ENCODE results near the gene CEP19.

Gene CEP19

DNA sequence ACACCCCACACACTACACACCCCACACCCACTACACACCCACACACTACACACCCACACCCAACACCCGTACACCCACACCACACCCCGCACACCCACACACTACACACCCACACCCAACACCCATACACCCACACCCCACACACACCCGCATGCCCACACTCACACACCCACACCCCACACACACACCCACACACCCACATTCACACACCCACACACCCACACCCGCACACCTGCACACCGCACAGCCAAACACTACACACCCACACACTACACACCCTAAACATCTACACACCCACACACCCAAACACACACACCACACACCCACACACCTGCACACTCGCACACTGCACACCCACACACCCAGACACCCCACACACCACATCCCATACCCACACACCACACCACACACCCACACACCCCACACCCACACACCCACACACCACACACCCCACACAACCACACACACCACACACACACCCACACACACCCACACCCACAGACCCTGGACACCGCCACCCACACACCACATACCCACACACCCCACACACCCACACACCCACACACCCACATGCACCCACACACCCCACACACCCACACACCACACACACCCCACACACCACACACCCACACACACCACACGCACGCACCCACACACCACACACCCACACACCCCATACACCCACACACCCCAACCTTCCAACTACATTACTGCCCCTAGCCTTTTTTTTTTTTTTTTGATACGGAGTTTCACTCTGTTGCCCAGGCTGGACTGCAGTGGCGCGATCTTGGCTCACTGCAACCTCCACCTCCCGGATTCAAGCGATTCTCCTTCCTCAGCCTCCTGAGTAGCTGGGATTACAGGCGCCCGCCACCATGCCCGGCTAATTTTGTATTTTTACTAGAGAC lies 16.9 kb downstream of the CEP19 start:
- Mint-ChIP-seq H3K4me3 (no peak overlapping the region), H3K4me1 (peaks cover 19% of the 10 kb centered on the region), H3K36me3 (no peaks in the 10 kb centered on the region), H3K9me3 (no peaks in the 10 kb centered on the region), H3K27me3 (no peaks in the 10 kb centered on the region), H3K27ac (peak overlapping the region; percentile 45)
- DNase-seq (ENCODE audit: low spot score in 2 of 2): no peak
- ATAC-seq (ENCODE audit: low read depth): no peak

DNA sequence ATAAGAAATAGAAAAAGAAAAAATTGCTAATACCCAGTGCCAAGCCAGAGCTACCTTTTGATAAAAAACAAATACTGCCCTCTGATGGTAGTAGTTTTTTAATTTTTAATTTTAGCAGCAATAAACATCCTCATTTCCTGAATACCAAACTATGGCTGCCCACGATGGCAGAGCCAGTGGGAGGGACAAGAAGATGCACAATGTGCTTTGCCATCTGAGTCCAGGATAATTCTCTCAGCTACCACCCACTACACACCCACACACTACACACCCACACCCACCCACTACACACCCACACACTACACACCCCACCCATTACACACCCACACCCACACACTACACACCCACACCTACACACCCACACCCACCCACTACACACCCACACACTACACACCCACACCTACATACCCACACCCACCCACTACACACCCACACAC lies 17.8 kb downstream of the CEP19 start:
- no peak overlapping the region for H3K4me3 Mint-ChIP-seq
- peak in 1 of 2 donors; percentile 34 for DNase-seq (ENCODE audit: low spot score in 2 of 2)
- no peaks in the 10 kb centered on the region for H3K27me3 Mint-ChIP-seq
- peaks cover 22% of the 10 kb centered on the region for H3K4me1 Mint-ChIP-seq
- peak; percentile 64 for ATAC-seq (ENCODE audit: low read depth)
- H3K36me3 Mint-ChIP-seq: no peaks in the 10 kb centered on the region
- H3K9me3 Mint-ChIP-seq: no peaks in the 10 kb centered on the region
- peak overlapping the region; percentile 35 for H3K27ac Mint-ChIP-seq

DNA sequence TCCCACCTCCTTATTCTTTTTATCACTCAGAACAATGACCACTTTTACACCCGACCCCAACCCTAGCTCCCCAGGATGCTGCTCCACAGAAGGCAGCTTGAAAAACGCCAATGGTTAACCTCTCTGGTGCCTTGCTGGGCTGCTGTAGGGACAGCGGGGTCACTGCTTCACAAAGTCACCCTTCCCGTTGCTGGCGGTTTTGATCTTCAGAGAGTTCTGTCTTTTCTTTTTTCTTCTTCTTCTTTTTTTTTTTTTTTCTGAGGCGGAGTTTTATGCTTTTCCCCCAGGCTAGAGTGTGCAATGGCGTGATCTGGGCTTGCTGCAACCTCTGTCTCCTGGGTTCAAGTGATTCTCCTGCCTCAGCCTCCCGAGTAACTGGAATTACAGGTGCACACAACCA lies 20.7 kb downstream of the CEP19 start:
- Mint-ChIP-seq H3K4me1 (peaks cover 23% of the 10 kb centered on the region), H3K36me3 (no peaks in the 10 kb centered on the region), H3K4me3 (no peak overlapping the region), H3K9me3 (no peaks in the 10 kb centered on the region), H3K27me3 (no peaks in the 10 kb centered on the region), H3K27ac (no peak overlapping the region)
- DNase-seq (ENCODE audit: low spot score in 2 of 2) (no peak), ATAC-seq (ENCODE audit: low read depth) (no peak)

DNA sequence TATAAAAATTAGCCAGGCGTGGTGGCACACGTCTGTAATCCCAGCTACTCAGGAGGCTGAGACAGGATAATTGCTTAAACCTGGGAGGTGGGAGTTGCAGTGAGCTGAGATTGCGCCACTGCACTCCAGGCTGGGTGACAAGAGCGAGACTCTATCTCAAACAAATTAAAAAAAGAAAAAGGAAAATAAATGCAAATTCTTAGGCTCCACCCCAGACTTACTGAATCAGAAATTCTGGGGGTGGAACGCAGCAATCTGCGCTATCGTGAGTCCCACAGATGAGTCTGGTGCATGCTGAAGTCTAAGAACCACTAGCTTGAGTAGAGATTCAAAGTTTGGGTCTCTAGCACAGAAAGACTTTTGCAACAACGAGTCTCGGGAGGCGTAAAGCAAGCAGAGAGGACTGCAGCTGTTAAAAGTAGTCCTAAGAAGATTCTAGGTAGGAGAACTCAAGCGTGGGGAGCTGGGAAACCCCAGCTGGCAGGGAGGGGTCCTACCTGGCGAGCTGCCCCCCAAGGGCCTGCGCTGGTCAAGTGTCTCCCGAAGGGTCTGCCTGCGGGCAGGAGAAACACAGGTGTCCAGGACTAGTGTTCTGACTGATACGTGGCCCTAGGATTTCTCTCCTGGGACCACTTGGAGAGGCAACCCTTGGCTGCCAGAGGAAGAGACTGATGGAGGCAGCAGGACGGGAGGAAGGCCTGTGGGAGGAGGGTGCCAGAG lies 21.9 kb downstream of the CEP19 start:
- Mint-ChIP-seq H3K4me3 (no peak overlapping the region), H3K4me1 (peaks cover 22% of the 10 kb centered on the region), H3K36me3 (no peaks in the 10 kb centered on the region), H3K27me3 (no peaks in the 10 kb centered on the region), H3K9me3 (no peaks in the 10 kb centered on the region), H3K27ac (no peak overlapping the region)
- ATAC-seq (ENCODE audit: low read depth) (no peak), DNase-seq (ENCODE audit: low spot score in 2 of 2) (no peak)

DNA sequence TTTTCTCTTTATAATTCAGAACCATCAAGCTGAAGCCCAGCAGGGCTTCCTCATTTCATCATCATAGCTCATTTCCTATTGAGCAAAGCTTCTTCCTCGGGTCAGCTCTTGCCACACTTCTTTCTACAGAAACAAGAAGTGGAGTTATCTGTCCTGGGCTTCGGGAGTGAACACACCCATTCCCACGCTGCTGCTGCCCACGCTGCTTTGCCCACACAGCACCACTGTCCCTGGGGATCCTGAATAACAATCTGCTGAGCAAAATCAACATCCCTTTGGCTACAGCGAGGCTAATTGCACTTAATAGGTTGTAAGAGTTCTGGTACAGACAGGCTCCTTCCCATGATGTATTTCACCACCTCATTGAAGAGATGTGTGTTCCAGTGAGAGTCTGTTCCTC lies 23.7 kb downstream of the CEP19 start:
- ATAC-seq (ENCODE audit: low read depth): peak; percentile 36
- DNase-seq (ENCODE audit: low spot score in 2 of 2): no peak
- Mint-ChIP-seq H3K9me3 (no peaks in the 10 kb centered on the region), H3K27me3 (no peaks in the 10 kb centered on the region), H3K4me3 (peak overlapping the region; percentile 39), H3K4me1 (peaks cover 23% of the 10 kb centered on the region), H3K27ac (no peak overlapping the region), H3K36me3 (no peaks in the 10 kb centered on the region)

DNA sequence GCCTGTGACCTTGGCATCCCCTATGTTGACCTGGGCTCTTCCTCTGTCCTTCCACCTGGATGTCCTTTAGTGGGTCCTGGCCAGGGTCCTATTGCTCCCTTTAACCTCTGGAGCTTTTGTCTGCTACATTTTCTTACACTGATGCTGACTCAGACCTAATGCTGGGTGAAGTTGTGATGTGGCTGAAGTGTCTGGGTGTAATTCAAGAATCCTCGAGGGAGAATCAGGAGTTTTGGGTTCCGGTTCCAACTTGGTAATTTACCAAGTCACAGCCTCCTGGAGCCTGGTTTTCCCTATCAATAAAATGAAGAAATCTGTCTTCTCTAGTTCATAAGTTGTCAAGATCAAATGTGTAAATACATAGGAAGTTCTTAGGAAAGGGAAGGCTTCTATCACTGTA lies 25.6 kb downstream of the CEP19 start:
- ATAC-seq (ENCODE audit: low read depth) (no peak), DNase-seq (ENCODE audit: low spot score in 2 of 2) (no peak)
- H3K4me1 Mint-ChIP-seq: peaks cover 23% of the 10 kb centered on the region
- no peak overlapping the region for H3K4me3 Mint-ChIP-seq
- peaks cover 4% of the 10 kb centered on the region for H3K36me3 Mint-ChIP-seq
- peak overlapping the region; percentile 12 for H3K27ac Mint-ChIP-seq
- H3K27me3 Mint-ChIP-seq: no peaks in the 10 kb centered on the region
- no peaks in the 10 kb centered on the region for H3K9me3 Mint-ChIP-seq

DNA sequence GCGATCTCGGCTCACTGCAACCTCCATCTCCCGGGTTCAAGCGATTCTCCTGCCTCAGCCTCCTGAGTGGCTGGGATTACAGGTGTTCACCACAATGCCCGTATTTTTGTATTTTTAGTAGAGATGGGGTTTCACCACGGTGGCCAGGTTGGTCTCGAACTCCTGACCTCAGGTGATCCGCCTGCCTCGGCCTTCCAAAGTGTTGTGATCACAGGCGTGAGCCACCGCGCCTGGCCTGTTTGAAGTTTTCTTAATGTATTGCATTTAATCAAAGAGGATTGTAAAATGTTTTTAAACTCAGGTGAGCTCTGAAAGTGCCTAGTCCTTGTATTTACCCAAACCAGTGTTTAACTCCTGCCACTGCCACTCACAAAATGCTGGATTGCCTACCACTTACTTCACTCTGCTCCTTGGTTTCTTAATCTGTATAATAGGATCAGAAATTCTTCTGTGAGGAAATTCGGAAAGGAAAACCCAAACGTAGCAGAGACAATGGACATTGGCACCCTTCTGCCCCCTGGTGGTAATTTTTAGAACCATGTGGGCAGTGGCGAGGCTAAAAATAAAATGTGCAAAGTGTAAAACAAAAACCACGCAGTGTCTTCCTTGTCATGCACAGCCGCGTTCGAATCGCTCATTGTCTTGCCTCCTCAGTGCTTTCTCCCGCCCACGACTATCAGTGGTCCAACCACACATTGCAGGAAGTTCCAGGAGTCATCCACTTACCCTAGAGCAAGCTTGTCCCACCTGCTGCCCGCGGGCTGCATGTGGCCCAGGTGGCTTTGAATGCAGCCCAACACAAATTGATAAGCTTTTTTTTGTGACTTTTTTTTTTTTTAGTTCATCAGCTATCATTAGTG lies 27.3 kb downstream of the CEP19 start:
- peaks cover 4% of the 10 kb centered on the region for H3K36me3 Mint-ChIP-seq
- no peaks in the 10 kb centered on the region for H3K9me3 Mint-ChIP-seq
- peak; percentile 93 for ATAC-seq (ENCODE audit: low read depth)
- peaks cover 18% of the 10 kb centered on the region for H3K4me1 Mint-ChIP-seq
- H3K27ac Mint-ChIP-seq: peak overlapping the region; percentile 9
- H3K4me3 Mint-ChIP-seq: peak overlapping the region; percentile 66
- peak; percentile 67 to 73 for DNase-seq (ENCODE audit: low spot score in 2 of 2)
- no peaks in the 10 kb centered on the region for H3K27me3 Mint-ChIP-seq

DNA sequence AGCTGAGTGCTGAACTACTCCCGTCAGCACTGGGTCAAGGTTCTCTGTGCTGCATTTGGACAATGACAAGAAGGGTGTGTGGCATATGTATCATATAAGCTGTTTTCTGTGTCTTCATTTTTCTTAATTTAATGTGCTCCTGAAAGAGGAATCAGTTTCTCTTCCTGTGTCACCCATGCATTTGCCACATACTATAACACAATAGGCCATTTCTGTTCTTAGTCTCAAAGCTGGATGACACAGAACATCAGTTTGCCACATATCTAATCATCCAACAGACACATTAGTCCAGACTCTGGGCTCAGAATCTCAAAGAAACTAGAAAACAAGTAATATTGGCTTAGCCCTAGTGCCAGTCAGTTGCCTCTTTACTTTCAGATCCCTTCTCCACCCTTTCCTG lies 34.1 kb downstream of the CEP19 start:
- Mint-ChIP-seq H3K9me3 (no peaks in the 10 kb centered on the region), H3K27me3 (no peaks in the 10 kb centered on the region), H3K4me3 (no peak overlapping the region), H3K4me1 (peaks cover 5% of the 10 kb centered on the region), H3K36me3 (peaks cover 8% of the 10 kb centered on the region), H3K27ac (no peak overlapping the region)
- ATAC-seq (ENCODE audit: low read depth) (no peak), DNase-seq (ENCODE audit: low spot score in 2 of 2) (no peak)

DNA sequence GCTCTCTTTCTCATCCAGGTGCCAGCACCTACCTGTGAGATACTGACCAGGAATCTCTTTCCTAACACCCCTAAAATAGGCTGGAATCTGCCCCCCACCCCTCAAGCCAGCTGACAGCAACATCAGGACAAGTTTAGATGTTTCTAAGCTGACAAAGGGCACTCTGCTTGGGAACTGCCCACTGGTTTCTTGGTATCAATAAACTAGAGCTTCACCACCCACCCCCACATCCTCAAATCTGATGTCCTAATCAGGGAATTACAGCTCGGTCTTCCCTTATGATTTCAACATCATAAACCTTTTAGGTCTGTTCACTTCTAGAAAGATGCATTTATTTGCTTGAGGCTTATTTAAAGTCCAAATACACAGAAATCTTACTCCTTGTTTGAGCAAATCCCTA lies 34.7 kb downstream of the CEP19 start:
- H3K9me3 Mint-ChIP-seq: no peaks in the 10 kb centered on the region
- peaks cover 5% of the 10 kb centered on the region for H3K4me1 Mint-ChIP-seq
- no peaks in the 10 kb centered on the region for H3K27me3 Mint-ChIP-seq
- ATAC-seq (ENCODE audit: low read depth): no peak
- DNase-seq (ENCODE audit: low spot score in 2 of 2): no peak
- H3K36me3 Mint-ChIP-seq: peaks cover 8% of the 10 kb centered on the region
- no peak overlapping the region for H3K4me3 Mint-ChIP-seq
- H3K27ac Mint-ChIP-seq: no peak overlapping the region

DNA sequence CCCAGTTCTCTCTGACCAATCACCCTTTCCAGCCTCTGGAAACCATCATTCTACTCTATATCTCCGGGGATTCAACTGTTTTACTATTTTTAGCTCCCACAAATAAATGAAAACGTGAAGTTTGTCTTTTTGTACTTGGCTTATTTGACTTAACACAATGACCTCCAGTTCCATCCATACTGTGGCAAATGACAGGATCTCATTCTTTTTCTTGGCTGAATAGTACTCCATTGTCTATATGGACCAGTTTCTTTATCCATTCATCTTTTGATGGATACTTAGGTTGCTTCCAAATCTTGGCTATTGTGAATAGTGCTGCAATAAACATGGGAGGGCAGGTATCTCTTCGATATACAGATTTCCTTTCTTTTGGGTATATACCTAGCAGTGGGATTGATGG lies 38.4 kb downstream of the CEP19 start:
- H3K4me1 Mint-ChIP-seq: peaks cover 21% of the 10 kb centered on the region
- no peaks in the 10 kb centered on the region for H3K27me3 Mint-ChIP-seq
- H3K27ac Mint-ChIP-seq: no peak overlapping the region
- ATAC-seq (ENCODE audit: low read depth) (no peak), DNase-seq (ENCODE audit: low spot score in 2 of 2) (no peak)
- no peak overlapping the region for H3K4me3 Mint-ChIP-seq
- no peaks in the 10 kb centered on the region for H3K9me3 Mint-ChIP-seq
- H3K36me3 Mint-ChIP-seq: peaks cover 6% of the 10 kb centered on the region

DNA sequence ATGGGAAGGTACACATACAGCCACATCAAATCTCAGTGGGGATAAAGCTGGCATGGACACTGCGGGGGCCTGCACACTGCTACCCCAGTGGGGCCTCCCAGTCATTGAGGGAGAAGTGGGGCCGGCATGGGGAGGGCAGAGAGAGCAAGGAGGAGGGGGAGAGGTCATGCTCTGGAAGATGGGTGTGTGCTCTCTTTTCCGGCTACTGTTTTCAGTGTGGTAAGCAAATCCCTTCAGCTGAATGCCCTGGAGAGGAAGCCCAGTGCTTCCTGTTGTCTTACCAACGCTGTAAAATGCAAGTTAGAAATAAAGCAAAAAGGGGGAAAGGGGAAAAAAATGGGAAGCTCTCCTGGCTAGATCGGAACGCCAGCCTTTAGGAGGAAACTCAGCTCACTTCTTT lies 41.7 kb downstream of the CEP19 start:
- Mint-ChIP-seq H3K27ac (peak overlapping the region; percentile 76), H3K4me1 (peaks cover 31% of the 10 kb centered on the region), H3K27me3 (no peaks in the 10 kb centered on the region), H3K36me3 (peaks cover 2% of the 10 kb centered on the region), H3K4me3 (peak overlapping the region; percentile 86), H3K9me3 (no peaks in the 10 kb centered on the region)
- no peak for DNase-seq (ENCODE audit: low spot score in 2 of 2)
- peak; percentile 85 for ATAC-seq (ENCODE audit: low read depth)

DNA sequence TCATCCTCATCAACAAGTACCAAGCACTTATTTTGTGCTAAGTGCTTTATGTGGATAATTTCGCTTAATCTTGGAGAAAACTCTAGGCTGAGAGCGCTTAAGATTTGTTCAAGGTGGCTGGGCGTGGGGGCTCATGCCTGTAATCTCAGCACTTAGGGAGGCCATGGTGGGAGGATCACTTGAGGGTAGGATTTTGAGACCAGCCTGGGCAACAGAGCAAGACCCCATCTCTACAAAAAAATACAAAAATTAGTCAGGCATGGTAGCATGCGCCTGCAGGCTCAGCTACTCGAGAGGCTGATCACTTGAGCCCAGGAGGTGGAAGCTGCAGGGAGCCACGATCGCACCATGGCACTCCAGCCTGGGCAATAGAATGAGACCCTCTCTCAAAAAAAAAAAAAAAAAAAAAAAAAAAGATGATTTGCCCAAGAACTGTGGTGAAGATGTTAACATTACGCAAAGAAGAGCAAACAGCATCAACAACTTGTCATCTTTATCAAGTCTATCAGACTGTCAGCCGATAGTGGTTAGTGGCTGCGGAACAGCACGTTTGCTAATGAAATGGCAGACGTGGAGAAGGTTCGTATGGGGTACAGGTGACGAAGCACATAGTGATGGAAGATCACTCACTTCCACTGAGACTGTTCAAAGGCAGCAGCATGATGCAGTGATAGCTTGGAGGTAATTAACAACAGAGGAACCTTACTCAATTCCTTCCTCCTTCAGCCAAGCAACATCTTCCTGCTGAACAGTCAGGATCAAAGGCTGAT lies 44.8 kb downstream of the CEP19 start:
- no peaks in the 10 kb centered on the region for H3K36me3 Mint-ChIP-seq
- peaks cover 31% of the 10 kb centered on the region for H3K4me1 Mint-ChIP-seq
- no peak for DNase-seq (ENCODE audit: low spot score in 2 of 2)
- no peaks in the 10 kb centered on the region for H3K9me3 Mint-ChIP-seq
- H3K27me3 Mint-ChIP-seq: no peaks in the 10 kb centered on the region
- H3K27ac Mint-ChIP-seq: no peak overlapping the region
- H3K4me3 Mint-ChIP-seq: no peak overlapping the region
- no peak for ATAC-seq (ENCODE audit: low read depth)

Measured in memory B cell (primary cell).